Fibroblast of skin of left biceps (primary cell): ENCODE measurements around the gene CRAMP1.
"Not testable (repeated sequence)": the region's sequence is repeated elsewhere in the genome, so short reads cannot be mapped to it uniquely, and the experiment has no call there.

Experiments used
- DNase-seq, 2 experiments: peaks; one replicate each; pipeline ENCODE4 v3.0.0-alpha.2; 2013; ENCODE audit warnings: low read depth in 2 of 2

Gene CRAMP1

DNA sequence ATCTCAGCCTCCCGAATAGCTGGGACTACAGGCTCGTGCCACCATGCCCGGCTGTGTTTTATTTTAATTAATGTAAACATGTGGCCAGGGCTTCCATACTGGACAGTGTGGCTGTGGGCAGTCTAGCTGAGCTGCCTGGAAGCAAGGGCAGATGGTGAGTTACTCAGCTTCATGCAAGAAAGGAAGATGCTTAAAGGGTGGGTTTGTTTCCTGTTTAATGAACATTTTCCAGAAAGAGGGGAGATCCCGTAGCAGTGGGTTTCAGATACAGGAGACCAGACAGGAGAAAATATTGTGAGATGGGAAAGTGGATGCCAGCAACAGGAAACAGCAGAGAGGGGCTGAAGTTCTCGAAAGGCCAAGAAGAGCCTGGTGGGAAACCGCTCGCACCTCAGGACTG, 101.2 kb downstream of the CRAMP1 start:
- DNase-seq, result no peak

DNA sequence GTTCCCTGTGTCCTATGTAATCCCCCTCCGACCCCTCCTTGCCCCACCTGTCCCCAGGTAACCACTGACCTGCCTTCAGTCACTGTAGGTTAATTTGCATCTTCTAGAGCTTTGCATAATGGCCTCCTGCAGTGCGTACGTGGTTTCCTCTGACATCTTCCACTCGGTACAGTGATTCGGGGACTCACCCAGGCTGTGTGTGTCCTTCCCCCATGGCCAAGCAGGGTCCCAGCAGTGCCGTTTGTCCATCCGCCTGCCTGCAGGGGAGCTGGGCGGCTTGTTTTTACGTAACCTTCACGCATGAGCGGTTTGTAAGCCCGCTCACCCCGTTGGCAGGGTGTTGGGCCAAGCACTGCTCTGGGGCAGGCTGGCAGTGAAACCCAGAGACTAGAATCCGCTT, 101.8 kb downstream of the CRAMP1 start:
- no peak for DNase-seq

DNA sequence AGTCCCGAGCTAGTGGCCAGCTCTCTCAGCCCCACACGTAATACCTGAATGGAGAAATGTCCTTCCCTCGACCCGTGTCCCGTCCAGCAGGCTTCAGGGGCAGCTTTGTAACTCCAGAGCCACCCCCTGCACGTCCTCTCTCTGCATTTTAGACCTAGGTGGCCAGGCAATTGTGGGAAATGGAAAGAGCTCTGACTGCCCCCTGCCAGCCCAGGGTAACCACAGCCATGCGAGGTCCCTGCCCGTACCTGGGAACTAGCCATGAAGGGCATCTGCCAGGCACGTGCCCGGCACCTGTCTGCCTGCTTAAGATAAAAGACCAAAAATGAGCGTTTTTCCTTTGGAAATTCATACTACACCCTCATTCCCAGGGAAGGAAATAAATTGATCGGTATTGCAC, 103.1 kb downstream of the CRAMP1 start:
- no peak for DNase-seq

DNA sequence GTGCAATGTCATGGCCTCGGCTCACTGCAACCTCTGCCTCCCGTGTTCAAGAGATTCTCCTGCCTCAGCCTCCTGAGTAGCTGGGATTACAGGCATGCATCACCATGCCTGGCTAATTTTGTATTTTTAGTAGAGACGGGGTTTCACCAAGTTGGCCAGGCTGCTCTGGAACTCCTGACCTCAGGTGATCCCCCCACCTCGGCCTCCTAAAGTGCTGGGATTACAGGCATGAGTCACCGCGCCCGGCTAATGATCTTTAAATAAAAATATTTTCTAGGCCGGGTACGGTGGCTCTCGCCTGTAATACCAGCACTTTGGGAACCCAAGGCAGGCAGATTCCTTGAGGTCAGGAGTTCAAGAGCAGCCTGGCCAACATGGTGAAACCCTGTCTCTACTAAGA, 106.1 kb downstream of the CRAMP1 start:
- DNase-seq, result not testable (repeated sequence)

DNA sequence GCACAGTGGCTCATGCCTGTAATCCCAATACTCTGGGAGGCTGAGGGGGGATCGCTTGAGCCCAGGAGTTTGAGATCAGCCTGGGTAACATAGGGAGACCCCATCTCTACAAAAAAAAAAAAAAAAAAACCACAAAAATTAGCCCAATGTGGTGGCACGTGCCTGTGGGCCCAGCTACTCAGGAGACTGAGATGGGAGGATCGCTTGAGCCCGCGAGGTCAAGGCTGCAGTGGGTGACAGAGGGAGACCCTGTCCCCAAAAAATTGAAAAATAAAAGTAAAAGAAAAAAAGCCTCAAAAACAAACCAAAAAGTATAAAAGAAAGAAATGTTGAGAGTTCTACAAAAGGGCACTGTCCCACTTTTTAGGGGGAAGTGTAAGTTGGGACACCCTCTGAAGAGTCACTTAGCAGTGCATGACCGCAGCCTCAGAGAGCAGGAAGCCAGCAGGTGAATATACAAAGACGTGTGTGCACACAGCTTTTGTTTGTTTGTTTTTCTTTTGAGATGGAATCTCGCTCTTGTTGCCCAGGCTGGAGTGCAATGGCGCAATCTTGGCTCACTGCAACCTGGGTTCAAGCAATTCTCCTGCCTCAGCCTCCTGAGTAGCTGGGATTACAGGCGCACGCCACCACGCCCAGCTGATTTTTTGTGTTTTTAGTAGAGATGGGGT, 107.5 kb downstream of the CRAMP1 start:
- DNase-seq, result not testable (repeated sequence)

DNA sequence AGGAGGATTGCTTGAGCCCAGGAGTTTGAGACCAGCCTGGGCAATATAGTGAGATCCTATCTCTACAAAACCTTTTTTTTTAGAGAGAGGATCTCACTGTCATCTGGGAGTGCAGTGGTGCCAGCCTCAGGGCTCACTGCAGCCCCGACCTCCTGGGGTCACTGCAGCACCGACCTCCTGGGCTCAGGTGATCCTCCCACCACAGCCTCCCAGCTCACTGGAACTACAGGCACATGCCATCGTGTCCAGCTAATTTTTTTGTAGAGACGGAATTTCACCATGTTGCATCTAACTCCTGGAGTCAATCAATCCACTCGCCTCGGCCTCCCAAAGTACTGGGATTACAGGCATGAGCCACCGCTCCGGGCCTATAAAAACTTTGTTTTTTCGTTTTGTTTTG, 109.2 kb downstream of the CRAMP1 start:
- DNase-seq, result no peak

DNA sequence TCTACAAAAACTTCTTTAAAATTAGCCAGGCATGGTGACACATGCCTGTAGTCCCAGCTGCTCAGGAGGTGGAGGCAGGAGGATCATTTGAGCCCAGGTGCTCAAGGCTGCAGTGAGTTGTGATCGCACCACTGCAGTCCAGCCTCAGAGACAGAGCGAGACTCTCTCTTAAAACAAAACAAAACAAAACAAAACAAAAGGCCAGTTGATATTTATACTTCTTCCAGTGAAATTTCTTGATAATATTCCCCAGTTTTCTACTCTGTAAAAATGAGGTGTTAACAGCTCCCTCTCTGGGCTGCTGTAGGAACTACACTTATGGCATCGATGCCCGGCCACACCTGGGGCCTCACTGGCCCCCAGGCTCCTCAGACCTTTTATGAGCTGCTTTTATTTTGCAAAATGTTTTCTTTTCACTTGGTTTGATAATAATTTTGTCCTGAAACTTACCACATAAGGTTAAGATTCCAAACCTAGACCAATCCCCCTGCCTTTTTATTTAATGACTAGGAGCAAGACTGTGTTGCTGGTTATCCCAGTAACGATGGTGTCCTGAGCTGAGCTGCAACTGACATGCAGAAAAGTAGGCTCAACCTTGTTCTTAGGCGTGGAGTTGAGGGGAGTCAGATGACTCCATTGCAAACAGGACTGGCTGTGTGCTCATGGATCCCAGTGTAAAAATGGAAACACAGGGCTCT, 111.4 kb downstream of the CRAMP1 start:
- DNase-seq, result no peak

DNA sequence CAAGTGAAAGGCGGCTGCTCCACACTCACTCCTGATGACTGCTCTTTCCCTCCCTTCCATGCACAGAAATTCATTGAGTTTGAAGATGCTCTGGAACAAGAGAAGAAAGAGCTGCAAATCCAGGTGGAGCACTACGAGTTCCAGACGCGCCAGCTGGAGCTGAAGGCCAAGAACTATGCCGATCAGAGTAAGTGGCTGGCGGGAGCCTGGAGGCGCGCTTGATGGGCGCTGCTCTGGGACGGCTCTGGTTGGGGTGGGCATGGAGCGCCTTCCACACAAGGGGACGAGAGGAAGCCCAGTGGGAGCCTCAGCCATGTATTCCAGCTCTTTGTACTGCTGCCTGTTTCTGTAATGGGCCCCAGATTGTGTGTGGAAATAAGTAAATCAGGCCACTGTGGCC, 112.3 kb downstream of the CRAMP1 start:
- DNase-seq, result no peak

DNA sequence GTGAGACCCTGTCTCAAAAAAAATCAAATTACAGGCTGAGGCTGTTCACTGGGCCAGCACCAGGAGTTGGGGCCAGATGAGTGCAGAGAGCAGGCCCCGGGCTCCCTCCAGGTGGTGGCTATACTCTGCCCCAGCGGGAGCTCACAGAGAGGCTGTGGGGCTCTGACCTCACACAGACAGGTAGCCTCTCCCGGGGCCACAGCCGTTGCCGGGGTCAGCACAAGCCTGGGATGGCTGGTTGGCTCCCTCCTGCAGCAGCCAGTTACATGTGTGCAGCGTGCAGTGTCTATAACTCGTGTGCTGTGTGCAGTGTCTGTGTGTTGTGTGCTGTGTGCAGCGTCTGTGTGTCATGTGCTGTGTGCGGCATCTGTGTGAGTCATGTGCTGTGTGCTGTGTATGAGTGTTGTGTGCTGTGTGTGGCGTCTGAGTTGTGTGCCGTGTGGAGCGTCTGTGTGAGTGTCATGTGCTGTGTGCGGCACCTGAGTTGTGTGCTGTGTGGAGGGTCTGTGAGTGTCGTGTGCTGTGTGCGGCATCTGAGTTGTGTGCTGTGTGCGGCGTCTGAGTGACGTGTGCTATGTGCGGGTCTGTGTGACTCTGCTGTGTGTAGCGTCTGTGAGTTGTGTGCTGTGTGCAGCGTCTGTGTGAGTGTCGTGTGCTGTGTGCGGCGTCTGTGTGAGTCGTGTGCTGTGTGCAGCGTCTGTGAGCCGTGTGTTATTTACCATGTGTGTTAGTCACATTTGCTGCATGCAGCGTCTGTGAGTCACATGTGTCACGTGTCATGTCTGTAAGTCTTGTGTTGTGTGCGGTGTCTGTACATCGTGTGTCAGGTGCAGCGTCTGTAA, 114.7 kb downstream of the CRAMP1 start:
- no peak for DNase-seq
